ENCODE results near the gene CLEC18C.
"Not testable (repeated sequence)": the region's sequence is repeated elsewhere in the genome, so short reads cannot be mapped to it uniquely, and the experiment has no call there.

Gene CLEC18C

GRCh38 chr16:70159355-70160348 is 13.9 kb upstream of the CLEC18C start:
- FAIRE-seq = no peak

GRCh38 chr16:70160388-70160787 is 13.2 kb upstream of the CLEC18C start:
- FAIRE-seq = no peak

- no peak for FAIRE-seq
Measured at GRCh38 chr16:70160821-70161220, 12.8 kb upstream of the CLEC18C start.

- no peak for FAIRE-seq
Measured at GRCh38 chr16:70161350-70161749, 12.2 kb upstream of the CLEC18C start.

- FAIRE-seq = no peak
Measured at GRCh38 chr16:70162041-70162451, 11.5 kb upstream of the CLEC18C start.

GRCh38 chr16:70163596-70163995 is 10.0 kb upstream of the CLEC18C start:
- no peak for FAIRE-seq

GRCh38 chr16:70166688-70167087 is 6.9 kb upstream of the CLEC18C start:
- not testable (repeated sequence) for FAIRE-seq

- FAIRE-seq = not testable (repeated sequence)
Measured at GRCh38 chr16:70173916-70174315, 329 bp downstream of the CLEC18C start.

GRCh38 chr16:70174387-70174932 is 873 bp downstream of the CLEC18C start:
- FAIRE-seq = not testable (repeated sequence)

GRCh38 chr16:70187858-70188607 is 14.4 kb downstream of the CLEC18C start:
- FAIRE-seq = not testable (repeated sequence)

GRCh38 chr16:70188608-70188915 is 15.0 kb downstream of the CLEC18C start:
- FAIRE-seq = not testable (repeated sequence)

- FAIRE-seq = not testable (repeated sequence)
Measured at GRCh38 chr16:70190574-70190973, 17.0 kb downstream of the CLEC18C start.

- not testable (repeated sequence) for FAIRE-seq
Measured at GRCh38 chr16:70196683-70197300, 23.2 kb downstream of the CLEC18C start.

- FAIRE-seq = not testable (repeated sequence)
Measured at GRCh38 chr16:70197611-70198010, 24.0 kb downstream of the CLEC18C start.

GRCh38 chr16:70198230-70198629 is 24.6 kb downstream of the CLEC18C start:
- not testable (repeated sequence) for FAIRE-seq

GRCh38 chr16:70198666-70199065 is 25.1 kb downstream of the CLEC18C start:
- not testable (repeated sequence) for FAIRE-seq

- FAIRE-seq = not testable (repeated sequence)
Measured at GRCh38 chr16:70199170-70199569, 25.6 kb downstream of the CLEC18C start.

- FAIRE-seq = not testable (repeated sequence)
Measured at GRCh38 chr16:70200063-70200462, 26.5 kb downstream of the CLEC18C start.

- FAIRE-seq = not testable (repeated sequence)
Measured at GRCh38 chr16:70203508-70203907, 29.9 kb downstream of the CLEC18C start.

- not testable (repeated sequence) for FAIRE-seq
Measured at GRCh38 chr16:70204010-70204409, 30.4 kb downstream of the CLEC18C start.

GRCh38 chr16:70204668-70205405 is 31.2 kb downstream of the CLEC18C start:
- FAIRE-seq = not testable (repeated sequence)

GRCh38 chr16:70206382-70206781 is 32.8 kb downstream of the CLEC18C start:
- not testable (repeated sequence) for FAIRE-seq

Data from colon (tissue), 2 donors.